Measurements from ENCODE around the gene SPACA7.
"Not testable (repeated sequence)": the region's sequence is repeated elsewhere in the genome, so short reads cannot be mapped to it uniquely, and the experiment has no call there.

Gene SPACA7

GRCh38 chr13:112351825-112352224 is 24.3 kb upstream of the SPACA7 start:
- no peak for DNase-seq

GRCh38 chr13:112353856-112354255 is 22.3 kb upstream of the SPACA7 start:
- no peak for DNase-seq

- DNase-seq, result no peak
These were observed 21.6 kb upstream of the SPACA7 start for GRCh38 chr13:112354330-112355273.

GRCh38 chr13:112355274-112355838 is 20.8 kb upstream of the SPACA7 start:
- DNase-seq, result no peak

- no peak for DNase-seq
These were observed 20.0 kb upstream of the SPACA7 start for GRCh38 chr13:112356190-112356589.

- no peak for DNase-seq
These were observed 18.0 kb upstream of the SPACA7 start for GRCh38 chr13:112358156-112358555.

GRCh38 chr13:112362021-112362420 is 14.1 kb upstream of the SPACA7 start:
- no peak for DNase-seq

- no peak for DNase-seq
These were observed 12.2 kb upstream of the SPACA7 start for GRCh38 chr13:112363867-112364528.

GRCh38 chr13:112366907-112367646 is 9.1 kb upstream of the SPACA7 start:
- DNase-seq, result no peak

- no peak for DNase-seq
These were observed 7.3 kb upstream of the SPACA7 start for GRCh38 chr13:112368883-112369282.

GRCh38 chr13:112370311-112370710 is 5.8 kb upstream of the SPACA7 start:
- DNase-seq, result no peak

GRCh38 chr13:112374271-112374670 is 1.9 kb upstream of the SPACA7 start:
- no peak for DNase-seq

GRCh38 chr13:112391746-112392145 is 15.6 kb downstream of the SPACA7 start:
- no peak for DNase-seq

- DNase-seq, result no peak
These were observed 16.6 kb downstream of the SPACA7 start for GRCh38 chr13:112392719-112393118.

GRCh38 chr13:112395022-112395421 is 18.9 kb downstream of the SPACA7 start:
- DNase-seq, result not testable (repeated sequence)

GRCh38 chr13:112395941-112396340 is 19.8 kb downstream of the SPACA7 start:
- not testable (repeated sequence) for DNase-seq

- no peak for DNase-seq
These were observed 21.0 kb downstream of the SPACA7 start for GRCh38 chr13:112397108-112397507.

- DNase-seq, result not testable (repeated sequence)
These were observed 22.2 kb downstream of the SPACA7 start for GRCh38 chr13:112398347-112398746.

GRCh38 chr13:112409828-112410227 is 33.7 kb downstream of the SPACA7 start:
- not testable (repeated sequence) for DNase-seq

GRCh38 chr13:112416647-112417046 is 40.5 kb downstream of the SPACA7 start:
- no peak for DNase-seq

- DNase-seq, result no peak
These were observed 40.9 kb downstream of the SPACA7 start for GRCh38 chr13:112417079-112417478.

- no peak for DNase-seq
These were observed 47.9 kb downstream of the SPACA7 start for GRCh38 chr13:112424098-112424497.

GRCh38 chr13:112428704-112429103 is 52.5 kb downstream of the SPACA7 start:
- no peak for DNase-seq

Measured in T-helper 2 cell (primary cell).